ENCODE measurements around the gene LITAFD. TPM values are rescaled to one million over a fixed set of nuclear protein-coding genes. Genes with fewer than 3 reads are reported as not detected.
"Not testable (repeated sequence)": the region's sequence is repeated elsewhere in the genome, so short reads cannot be mapped to it uniquely, and the experiment has no call there.

Gene LITAFD
- total RNA-seq, 2 experiments from 2014 or later: not detected

- POLR2A ChIA-PET: no interaction called here
Measured at GRCh38 chr16:8905795-8906591, 23.8 kb downstream of the LITAFD start.

DNA sequence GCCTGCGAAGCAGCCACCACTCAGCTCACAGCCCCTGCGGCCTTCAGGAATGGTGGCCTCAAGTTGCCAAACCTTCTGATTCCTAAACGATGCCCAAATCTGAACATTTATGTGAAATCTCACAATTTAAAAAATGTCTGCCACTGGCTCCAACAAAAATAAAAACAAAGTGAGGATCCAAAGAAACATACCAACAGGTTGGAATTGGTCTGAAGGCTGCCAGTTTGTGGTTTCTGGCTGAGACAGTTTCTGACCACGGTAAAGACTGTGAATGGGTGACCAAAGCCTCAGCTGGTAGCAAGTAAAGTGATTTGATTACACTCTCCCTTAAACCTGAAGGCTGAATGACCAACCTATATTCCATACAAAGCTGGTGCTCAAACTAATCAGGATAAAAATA lies 24.9 kb downstream of the LITAFD start:
- ChIA-PET CTCF (interaction anchor here (0.7 to 1.5 kb wide), 2 partner anchors 11 to 227 kb away, joined by 3 read pairs; no protein-coding TSS in a partner anchor), POLR2A (interaction anchor here (0.8 kb wide), 1 partner anchor 9 kb away, joined by 3 read pairs; no protein-coding TSS in a partner anchor)

More at GRCh38 chr16:8905795-8906591, 23.8 kb downstream of the LITAFD start:
- CTCF ChIA-PET: interaction anchor here (1.0 to 1.4 kb wide), 2 partner anchors 30 to 109 kb away, joined by 3 to 6 read pairs; no protein-coding TSS in a partner anchor

- CTCF ChIA-PET: interaction anchor here (2.0 kb wide), 1 partner anchor 27 kb away, joined by 7 read pairs; no protein-coding TSS in a partner anchor
- POLR2A ChIA-PET: no interaction called here
Measured at GRCh38 chr16:8908810-8909468, 26.8 kb downstream of the LITAFD start.

DNA sequence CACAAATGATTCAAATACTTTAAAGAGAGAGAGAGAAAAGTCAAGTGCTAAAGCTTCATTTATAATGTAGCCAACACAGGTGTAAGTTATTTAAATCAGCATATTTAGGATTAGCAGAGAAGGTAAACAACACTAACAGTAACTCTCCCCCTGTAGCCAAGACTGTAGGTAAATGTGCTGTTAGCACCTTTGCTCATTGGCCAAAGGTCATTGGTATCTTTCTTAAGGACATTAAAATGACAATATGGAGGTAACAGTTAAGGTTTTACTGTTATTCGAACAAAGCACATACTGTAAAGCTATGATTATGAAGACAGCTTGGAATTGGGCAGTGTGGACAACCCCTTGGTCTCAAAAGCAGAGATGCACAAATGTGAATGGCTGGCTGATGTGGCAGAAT lies 28.7 kb downstream of the LITAFD start:
- ChIA-PET POLR2A (no interaction called here), CTCF (interaction anchor here (1.1 to 1.8 kb wide), 2 partner anchors 9 to 23 kb away, joined by 3 to 4 read pairs; no protein-coding TSS in a partner anchor)

- POLR2A ChIA-PET: no interaction called here
- CTCF ChIA-PET: no interaction called here
Measured at GRCh38 chr16:8912793-8913192, 30.6 kb downstream of the LITAFD start.

DNA sequence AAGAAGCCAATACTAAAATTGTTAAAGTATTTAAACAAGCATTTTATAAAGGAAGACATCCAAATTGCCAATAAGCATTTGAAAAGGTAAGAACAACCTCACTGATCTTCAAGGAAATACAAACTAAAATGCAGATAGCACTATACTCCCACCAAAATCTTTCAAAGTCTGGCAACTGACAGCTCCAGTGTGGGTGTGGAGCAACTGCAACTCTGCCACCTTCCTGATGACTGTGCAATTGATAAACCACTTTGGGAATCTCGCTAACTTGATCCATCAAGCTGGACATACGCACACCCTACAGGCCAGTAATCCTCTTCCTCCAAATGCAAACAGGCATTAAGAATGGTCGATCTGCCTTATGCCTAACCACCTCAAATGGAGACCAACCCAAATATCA lies 31.9 kb downstream of the LITAFD start:
- ChIA-PET CTCF (no interaction called here), POLR2A (no interaction called here)

DNA sequence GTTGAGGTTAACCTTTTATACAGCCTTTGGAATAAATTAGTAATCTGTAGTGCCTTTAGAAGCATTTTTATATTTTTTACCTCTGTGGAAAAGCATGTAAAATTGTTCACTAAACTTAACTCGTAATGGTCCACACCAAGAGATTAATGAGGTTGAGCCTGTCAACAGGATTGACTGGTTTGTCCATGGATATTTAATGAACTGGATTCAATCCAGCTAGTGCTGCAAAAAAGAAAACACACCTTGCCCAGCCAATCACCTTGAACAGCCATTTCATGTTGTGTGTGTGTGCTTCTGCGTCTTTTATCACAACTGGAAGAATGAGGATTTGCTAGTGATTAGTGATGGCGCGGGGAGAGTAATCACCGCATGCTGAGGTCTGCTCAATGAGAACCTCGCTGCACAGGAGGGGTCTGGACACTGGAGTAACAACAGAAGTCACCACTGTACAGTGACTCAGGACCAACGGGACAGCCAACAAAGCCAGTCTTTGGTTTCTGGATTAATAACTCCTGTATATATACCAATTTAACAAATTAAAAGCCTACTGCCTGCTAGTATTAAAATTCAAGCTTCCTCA lies 33.7 kb downstream of the LITAFD start:
- CTCF ChIA-PET: interaction anchor here (0.7 kb wide), 1 partner anchor 32 kb away, joined by 3 read pairs; no protein-coding TSS in a partner anchor
- POLR2A ChIA-PET: interaction anchor here (0.8 kb wide), 1 partner anchor 8 kb away, joined by 3 read pairs; no protein-coding TSS in a partner anchor

GRCh38 chr16:8916541-8917225 lies 34.5 kb downstream of the LITAFD start:
- CTCF ChIA-PET: interaction anchor here (0.7 to 1.2 kb wide), 2 partner anchors 20 to 31 kb away, joined by 3 to 4 read pairs; no protein-coding TSS in a partner anchor
- POLR2A ChIA-PET: interaction anchor here (0.8 kb wide), 1 partner anchor 9 kb away, joined by 3 read pairs; no protein-coding TSS in a partner anchor

- CTCF ChIA-PET: interaction anchor here (1.2 to 1.7 kb wide), 2 partner anchors 10 to 19 kb away, joined by 3 to 4 read pairs; no protein-coding TSS in a partner anchor
- POLR2A ChIA-PET: not testable (repeated sequence)
Measured at GRCh38 chr16:8917336-8917735, 35.2 kb downstream of the LITAFD start.

DNA sequence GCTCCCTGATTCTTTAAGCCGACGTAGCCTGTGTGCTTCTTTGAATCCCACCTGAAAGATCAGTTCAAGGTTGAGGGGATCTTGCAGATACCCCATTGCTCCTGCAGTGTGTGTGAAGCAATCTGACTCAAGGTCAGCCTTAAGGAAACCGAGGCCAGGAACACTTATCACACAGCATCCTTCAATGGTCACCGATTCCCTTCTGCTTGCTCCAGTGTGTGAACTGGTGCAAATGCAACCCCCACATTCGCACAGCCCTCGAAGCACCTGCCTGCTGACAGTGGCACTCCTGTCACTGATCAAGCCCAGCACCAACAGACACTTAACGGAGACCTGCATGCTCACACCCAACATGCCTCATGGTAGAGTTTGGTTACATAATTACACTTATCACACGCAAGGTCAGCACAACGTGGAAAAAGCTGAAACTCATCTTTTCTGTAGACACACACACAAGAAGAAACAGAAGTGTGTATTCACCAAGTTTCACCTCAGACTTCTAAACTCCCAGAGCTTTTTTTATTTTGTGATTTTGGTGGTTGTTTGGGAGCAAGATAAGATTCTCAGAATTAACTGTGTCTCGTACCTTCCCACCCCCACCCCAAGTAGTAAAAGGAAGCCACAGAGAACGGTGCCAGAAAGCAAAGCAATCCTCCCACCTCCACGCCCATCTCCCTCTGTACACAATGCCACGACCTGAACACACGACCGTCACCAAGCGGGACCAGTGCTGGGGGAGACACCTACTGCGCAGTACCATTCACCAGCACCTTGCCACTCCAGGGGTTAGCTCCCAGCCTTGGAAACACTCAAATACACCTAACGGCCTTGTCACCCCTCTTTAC lies 37.2 kb downstream of the LITAFD start:
- POLR2A ChIA-PET: no interaction called here

DNA sequence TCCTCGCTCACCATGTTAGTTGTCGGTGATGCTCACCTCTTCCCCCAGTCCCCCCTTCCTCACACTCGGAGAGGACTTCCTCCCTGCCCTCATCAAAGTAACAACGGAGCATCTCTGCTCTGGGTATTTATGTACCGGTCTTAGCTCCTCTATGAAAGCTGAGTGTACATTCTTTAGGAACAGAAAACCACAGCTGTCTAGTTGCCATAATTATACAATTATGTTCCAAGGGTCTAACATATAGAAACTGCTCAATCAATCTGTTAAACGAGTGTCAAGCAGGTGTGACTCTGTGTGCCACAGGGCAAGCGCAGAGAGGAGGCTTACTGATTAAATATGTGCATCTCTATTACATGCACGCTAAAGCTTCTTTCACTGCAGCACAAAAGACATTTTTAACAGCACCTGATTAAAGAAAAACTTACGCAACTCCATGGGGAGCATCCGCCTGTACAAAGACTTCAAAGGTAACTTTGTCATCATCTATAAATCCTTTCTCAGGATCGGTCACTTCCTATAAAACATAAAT lies 37.8 kb downstream of the LITAFD start:
- ChIA-PET CTCF (interaction anchor here (1.1 to 1.6 kb wide), 3 partner anchors 9 to 17 kb away, joined by 3 to 5 read pairs (median 4); no protein-coding TSS in a partner anchor), POLR2A (no interaction called here)

More for the DNA sequence above, 37.2 kb downstream of the LITAFD start:
- CTCF ChIA-PET: interaction anchor here (1.1 to 1.6 kb wide), 3 partner anchors 8 to 18 kb away, joined by 3 to 5 read pairs (median 4); no protein-coding TSS in a partner anchor

DNA sequence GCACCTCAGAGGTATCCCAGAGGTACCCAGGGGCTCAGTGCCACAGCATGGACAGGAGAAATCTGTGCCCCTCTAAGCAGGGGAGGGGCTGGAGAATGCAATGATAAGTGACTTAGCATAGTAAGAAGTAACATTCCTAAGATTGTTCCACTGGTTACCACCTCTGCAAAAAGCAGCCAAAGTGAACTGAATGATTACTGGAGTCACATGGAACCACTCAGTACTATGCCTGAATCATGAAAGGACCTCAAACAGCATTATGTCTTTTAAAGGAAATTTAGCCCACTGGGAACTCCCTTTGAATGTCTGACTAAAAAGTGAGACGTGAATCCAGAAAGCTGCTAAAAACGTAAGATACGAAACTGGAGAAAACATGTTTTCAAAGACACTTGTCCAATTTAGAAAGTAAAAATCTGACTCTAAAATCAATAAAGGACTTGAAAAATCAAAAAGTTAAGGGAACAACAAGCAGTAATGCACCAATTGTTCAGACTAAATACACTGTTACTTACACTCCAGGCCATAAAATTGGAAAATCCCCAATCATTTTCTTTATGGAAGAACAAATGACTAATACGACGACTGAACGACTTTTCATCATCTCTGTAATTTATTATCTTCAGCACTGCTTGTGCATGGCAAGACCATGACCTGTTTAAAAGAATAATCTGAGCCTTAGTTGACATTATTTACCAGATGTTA lies 38.6 kb downstream of the LITAFD start:
- ChIA-PET CTCF (interaction anchor here (1.2 to 1.6 kb wide), 2 partner anchors 9 kb away, joined by 3 to 4 read pairs; no protein-coding TSS in a partner anchor), POLR2A (no interaction called here)

GRCh38 chr16:8921347-8921984 lies 39.3 kb downstream of the LITAFD start:
- POLR2A ChIA-PET: no interaction called here

GRCh38 chr16:8923199-8923598 lies 41.0 kb downstream of the LITAFD start:
- ChIA-PET POLR2A (no interaction called here), CTCF (interaction anchor here (1.0 to 1.3 kb wide), 2 partner anchors 11 to 13 kb away, joined by 3 to 4 read pairs; no protein-coding TSS in a partner anchor)

More at GRCh38 chr16:8921347-8921984, 39.3 kb downstream of the LITAFD start:
- CTCF ChIA-PET: interaction anchor here (0.6 kb wide), 1 partner anchor 81 kb away, joined by 4 read pairs; no protein-coding TSS in a partner anchor

- ChIA-PET CTCF (interaction anchor here (1.9 kb wide), 1 partner anchor 12 kb away, joined by 10 read pairs; no protein-coding TSS in a partner anchor), POLR2A (no interaction called here)
Measured at GRCh38 chr16:8924214-8924613, 42.1 kb downstream of the LITAFD start.

GRCh38 chr16:8925455-8925854 lies 43.3 kb downstream of the LITAFD start:
- CTCF ChIA-PET: interaction anchor here (0.6 to 3.4 kb wide), 3 partner anchors 11 to 40 kb away, joined by 3 to 11 read pairs (median 10); no protein-coding TSS in a partner anchor
- POLR2A ChIA-PET: interaction anchor here (0.7 kb wide), 1 partner anchor 215 kb away, joined by 5 read pairs; no protein-coding TSS in a partner anchor

Data from activated CD8-positive, alpha-beta memory T cell treated with anti-CD3 and anti-CD28 coated beads for 36 hours (primary cell).